Trophoblast cell (in vitro differentiated cells and primary cell): ENCODE data around the gene INSM2.

Experiments used
- DNase-seq, 2 donors: peaks; one replicate each; pipeline ENCODE4 v3.0.0-alpha.2; 2016
- H2AFZ ChIP-seq: 2 replicates; pipeline ENCODE4 v1.6.1; 2013; ENCODE audit warnings: low read length, moderate library complexity, mild to moderate bottlenecking; ENCODE audit not compliant: insufficient read depth, poor library complexity
- H2AK5ac ChIP-seq: 2 replicates; pipeline ENCODE4 v1.6.1; 2013; ENCODE audit warnings: mild to moderate bottlenecking, low read length
- H2BK120ac ChIP-seq: 2 replicates; pipeline ENCODE4 v1.6.1; 2013; ENCODE audit warnings: low read length, mild to moderate bottlenecking, moderate library complexity; ENCODE audit not compliant: insufficient read depth, poor library complexity
- H2BK12ac ChIP-seq: 2 replicates; pipeline ENCODE4 v1.6.1; 2013; ENCODE audit warnings: mild to moderate bottlenecking, low read length, moderate library complexity
- H2BK5ac ChIP-seq: 2 replicates; pipeline ENCODE4 v1.6.1; 2013; ENCODE audit warnings: low read length, low read depth, moderate library complexity, mild to moderate bottlenecking; ENCODE audit not compliant: poor library complexity
- H3K14ac ChIP-seq: 2 replicates; pipeline ENCODE4 v1.6.1; 2013; ENCODE audit warnings: mild to moderate bottlenecking, low read length
- H3K18ac ChIP-seq: 2 replicates; pipeline ENCODE4 v1.6.1; 2013; ENCODE audit warnings: mild to moderate bottlenecking, low read length
- H3K23ac ChIP-seq: 2 replicates; pipeline ENCODE4 v1.6.1; 2013; ENCODE audit warnings: low read length
- H3K27ac ChIP-seq: 2 replicates; pipeline ENCODE4 v1.5.1; 2013; ENCODE audit warnings: low read depth, mild to moderate bottlenecking, inconsistent platforms, low read length, moderate library complexity
- H3K27me3 ChIP-seq: 2 replicates; pipeline ENCODE4 v1.6.1; 2013; ENCODE audit warnings: inconsistent platforms, mild to moderate bottlenecking, low read length, moderate library complexity; ENCODE audit not compliant: insufficient read depth
- H3K36me3 ChIP-seq, 2 experiments: 1 replicate in 1 of 2; 2 replicates in 1 of 2; pipeline ENCODE4 v1.6.1; 2013; ENCODE audit warnings: low read length in 2 of 2, mild to moderate bottlenecking in 2 of 2, moderate library complexity in 1 of 2; ENCODE audit not compliant: insufficient read depth in 2 of 2, control insufficient read depth in 1 of 2
- H3K4ac ChIP-seq: 2 replicates; pipeline ENCODE4 v1.6.1; 2013; ENCODE audit warnings: low read depth, mild to moderate bottlenecking, low read length, moderate library complexity
- H3K4me1 ChIP-seq, 2 experiments: 1 replicate in 1 of 2; 2 replicates in 1 of 2; pipeline ENCODE4 v1.6.1; 2013; ENCODE audit warnings: low read length in 2 of 2, mild to moderate bottlenecking in 2 of 2, moderate library complexity in 1 of 2; ENCODE audit not compliant: insufficient read depth in 2 of 2, control insufficient read depth in 1 of 2
- H3K4me2 ChIP-seq: 2 replicates; pipeline ENCODE4 v1.6.1; 2013; ENCODE audit warnings: inconsistent platforms, mild to moderate bottlenecking, low read length, moderate library complexity
- H3K4me3 ChIP-seq: 2 replicates; pipeline ENCODE4 v1.5.1; 2013; ENCODE audit warnings: mild to moderate bottlenecking, low read depth, low read length, inconsistent platforms
- H3K79me1 ChIP-seq: one replicate; pipeline ENCODE4 v1.6.1; 2013; ENCODE audit warnings: low read length
- H3K79me2 ChIP-seq: 2 replicates; pipeline ENCODE4 v1.6.1; 2013; ENCODE audit warnings: low read length, mild to moderate bottlenecking; ENCODE audit not compliant: control insufficient read depth, insufficient read depth, poor library complexity
- H3K9ac ChIP-seq: 2 replicates; pipeline ENCODE4 v1.6.1; 2013; ENCODE audit warnings: mild to moderate bottlenecking, low read length
- H3K9me3 ChIP-seq: 2 replicates; pipeline ENCODE4 v1.6.1; 2013; ENCODE audit warnings: low read depth, mild to moderate bottlenecking, control low read depth, inconsistent platforms, low read length; ENCODE audit not compliant: insufficient read depth
- H4K12ac ChIP-seq: 2 replicates; pipeline ENCODE4 v1.6.1; 2013; ENCODE audit warnings: low read depth, mild to moderate bottlenecking, low read length, moderate library complexity
- H4K8ac ChIP-seq: 2 replicates; pipeline ENCODE4 v1.6.1; 2013; ENCODE audit warnings: low read depth, mild to moderate bottlenecking, low read length, moderate library complexity
- H4K91ac ChIP-seq: one replicate; pipeline ENCODE4 v1.6.1; 2013; ENCODE audit warnings: low read depth, mild to moderate bottlenecking, low read length, moderate library complexity
- WGBS: extraction: QIAGEN DNeasy Blood & Tissue Kit; methylation state at CpG from one replicate; pipeline ENCODE4 v1.1.7; 2013; ENCODE audit warnings: missing lambda C conversion rate; ENCODE audit not compliant: insufficient read length, insufficient coverage; ENCODE audit errors: extremely low coverage; 5-methylcytosine and 5-hydroxymethylcytosine counted together

INSM2 gene

DNA sequence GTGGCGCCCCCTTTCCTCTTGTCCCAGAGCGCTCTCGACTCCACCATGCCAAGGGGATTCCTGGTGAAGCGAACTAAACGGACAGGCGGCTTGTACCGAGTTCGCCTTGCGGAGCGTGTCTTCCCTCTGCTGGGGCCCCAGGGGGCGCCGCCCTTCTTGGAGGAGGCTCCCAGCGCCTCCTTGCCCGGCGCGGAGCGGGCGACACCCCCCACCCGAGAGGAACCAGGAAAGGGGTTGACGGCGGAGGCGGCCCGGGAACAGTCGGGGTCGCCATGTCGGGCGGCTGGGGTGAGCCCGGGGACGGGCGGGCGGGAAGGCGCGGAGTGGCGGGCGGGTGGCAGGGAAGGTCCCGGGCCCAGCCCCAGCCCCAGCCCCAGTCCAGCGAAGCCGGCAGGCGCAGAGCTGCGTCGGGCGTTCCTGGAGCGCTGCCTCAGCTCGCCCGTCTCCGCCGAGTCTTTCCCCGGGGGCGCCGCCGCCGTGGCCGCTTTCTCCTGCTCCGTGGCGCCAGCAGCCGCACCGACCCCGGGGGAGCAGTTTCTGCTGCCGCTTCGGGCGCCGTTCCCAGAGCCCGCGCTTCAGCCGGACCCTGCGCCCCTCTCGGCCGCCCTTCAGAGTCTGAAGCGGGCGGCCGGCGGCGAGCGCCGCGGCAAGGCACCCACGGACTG lies 376 bp downstream of the INSM2 start:
- H2AFZ ChIP-seq, result peak overlapping the region; percentile 76
- H3K9me3 ChIP-seq, result peaks cover 3% of the 10 kb centered on the region
- no CpG with 5 or more reads among the region's 77 CpGs for WGBS
- H4K12ac ChIP-seq, result no peak overlapping the region
- H3K18ac ChIP-seq, result no peak overlapping the region
- no peak overlapping the region for H2BK5ac ChIP-seq
- H3K4me2 ChIP-seq, result peak overlapping the region; percentile 93
- no peak overlapping the region for H2BK120ac ChIP-seq
- H3K79me2 ChIP-seq, result no peaks in the 10 kb centered on the region
- no peak overlapping the region for H3K4ac ChIP-seq
- no peak overlapping the region for H2AK5ac ChIP-seq
- H4K8ac ChIP-seq, result no peak overlapping the region
- H3K79me1 ChIP-seq, result no peaks in the 10 kb centered on the region
- H3K9ac ChIP-seq, result no peak overlapping the region
- H2BK12ac ChIP-seq, result no peak overlapping the region
- no peaks in the 10 kb centered on the region for H3K36me3 ChIP-seq
- H3K23ac ChIP-seq, result no peak overlapping the region
- H3K27me3 ChIP-seq, result peaks cover 36% of the 10 kb centered on the region
- peak overlapping the region; percentile 61 for H3K4me3 ChIP-seq
- no peak overlapping the region for H4K91ac ChIP-seq
- no peak overlapping the region for H3K27ac ChIP-seq
- H3K4me1 ChIP-seq, result peaks cover 14 to 20% of the 10 kb centered on the region in 2 experiments
- no peak overlapping the region for H3K14ac ChIP-seq
- DNase-seq, result peak in 1 of 2 donors; percentile 1

DNA sequence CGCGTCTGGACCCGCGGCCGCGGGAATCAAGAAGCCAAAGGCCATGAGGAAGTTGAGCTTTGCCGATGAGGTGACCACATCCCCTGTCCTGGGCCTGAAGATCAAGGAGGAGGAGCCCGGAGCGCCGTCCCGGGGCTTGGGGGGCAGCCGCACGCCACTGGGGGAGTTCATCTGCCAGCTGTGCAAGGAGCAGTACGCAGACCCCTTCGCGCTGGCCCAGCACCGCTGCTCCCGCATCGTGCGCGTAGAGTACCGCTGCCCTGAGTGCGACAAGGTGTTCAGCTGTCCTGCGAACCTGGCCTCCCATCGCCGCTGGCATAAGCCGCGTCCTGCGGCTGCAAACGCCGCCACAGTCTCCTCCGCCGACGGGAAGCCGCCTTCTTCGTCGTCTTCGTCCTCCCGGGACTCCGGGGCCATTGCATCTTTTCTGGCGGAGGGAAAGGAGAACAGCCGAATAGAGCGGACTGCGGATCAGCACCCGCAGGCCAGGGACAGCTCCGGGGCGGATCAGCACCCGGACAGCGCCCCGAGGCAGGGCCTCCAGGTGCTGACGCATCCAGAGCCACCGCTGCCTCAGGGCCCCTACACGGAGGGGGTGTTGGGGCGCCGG lies 1.0 kb downstream of the INSM2 start:
- Histone ChIP-seq H3K18ac (no peak overlapping the region), H2BK120ac (no peak overlapping the region), H3K23ac (no peak overlapping the region), H3K27ac (no peak overlapping the region), H3K4me1 (peaks cover 14 to 20% of the 10 kb centered on the region in 2 experiments), H4K8ac (no peak overlapping the region), H3K9ac (no peak overlapping the region), H3K79me2 (no peaks in the 10 kb centered on the region), H3K4me2 (peak overlapping the region; percentile 93), H3K14ac (no peak overlapping the region), H3K9me3 (peaks cover 3% of the 10 kb centered on the region), H3K4ac (no peak overlapping the region), H2BK5ac (no peak overlapping the region), H2AFZ (no peak overlapping the region), H4K12ac (no peak overlapping the region), H2BK12ac (no peak overlapping the region), H3K36me3 (no peaks in the 10 kb centered on the region), H3K79me1 (no peaks in the 10 kb centered on the region), H4K91ac (no peak overlapping the region), H3K27me3 (peaks cover 36% of the 10 kb centered on the region), H2AK5ac (no peak overlapping the region), H3K4me3 (no peak overlapping the region)
- no CpG with 5 or more reads among the region's 55 CpGs for WGBS
- DNase-seq, result peak; percentile 68 to 81

DNA sequence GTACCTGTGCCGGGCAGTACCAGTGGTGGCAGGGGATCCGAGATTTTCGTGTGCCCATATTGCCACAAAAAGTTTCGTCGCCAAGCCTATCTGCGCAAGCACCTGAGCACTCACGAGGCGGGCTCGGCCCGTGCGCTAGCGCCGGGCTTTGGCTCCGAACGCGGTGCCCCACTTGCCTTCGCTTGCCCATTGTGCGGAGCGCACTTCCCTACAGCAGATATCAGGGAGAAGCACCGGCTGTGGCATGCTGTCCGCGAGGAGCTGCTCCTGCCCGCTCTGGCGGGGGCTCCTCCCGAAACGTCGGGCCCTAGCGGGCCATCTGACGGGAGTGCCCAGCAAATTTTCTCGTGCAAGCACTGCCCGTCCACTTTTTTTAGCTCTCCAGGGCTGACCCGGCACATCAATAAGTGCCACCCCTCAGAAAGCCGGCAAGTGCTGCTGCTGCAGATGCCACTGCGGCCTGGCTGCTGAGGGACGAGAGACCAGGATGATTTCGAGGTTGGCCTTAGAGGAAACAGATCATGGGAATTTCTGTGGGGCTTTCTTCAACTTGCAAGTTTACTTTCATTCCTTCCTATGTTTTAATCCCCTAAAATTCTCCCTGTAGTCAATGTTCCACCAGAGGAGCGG lies 1.6 kb downstream of the INSM2 start:
- Histone ChIP-seq H3K4me3 (no peak overlapping the region), H3K27me3 (peaks cover 36% of the 10 kb centered on the region), H3K36me3 (no peaks in the 10 kb centered on the region), H4K8ac (no peak overlapping the region), H2BK5ac (no peak overlapping the region), H3K9ac (no peak overlapping the region), H3K23ac (no peak overlapping the region), H3K4ac (no peak overlapping the region), H3K4me2 (peak overlapping the region; percentile 93), H3K14ac (no peak overlapping the region), H3K4me1 (peaks cover 14 to 20% of the 10 kb centered on the region in 2 experiments), H4K91ac (no peak overlapping the region), H2AK5ac (no peak overlapping the region), H3K79me1 (no peaks in the 10 kb centered on the region), H2AFZ (no peak overlapping the region), H4K12ac (no peak overlapping the region), H2BK120ac (no peak overlapping the region), H3K18ac (no peak overlapping the region), H3K79me2 (no peaks in the 10 kb centered on the region), H3K9me3 (peaks cover 3% of the 10 kb centered on the region), H2BK12ac (no peak overlapping the region), H3K27ac (no peak overlapping the region)
- no CpG with 5 or more reads among the region's 37 CpGs for WGBS
- no peak for DNase-seq

GRCh38 chr14:35539969-35540368 lies 6.0 kb downstream of the INSM2 start:
- H3K79me1 ChIP-seq, result no peaks in the 10 kb centered on the region
- no peak overlapping the region for H2AK5ac ChIP-seq
- no peak overlapping the region for H3K4me3 ChIP-seq
- no peaks in the 10 kb centered on the region for H3K79me2 ChIP-seq
- peaks cover 5% of the 10 kb centered on the region in 2 experiments for H3K4me1 ChIP-seq
- H4K8ac ChIP-seq, result no peak overlapping the region
- peaks cover 14% of the 10 kb centered on the region for H3K27me3 ChIP-seq
- H3K9ac ChIP-seq, result no peak overlapping the region
- no peak overlapping the region for H4K12ac ChIP-seq
- no peak overlapping the region for H3K14ac ChIP-seq
- no peak overlapping the region for H2BK5ac ChIP-seq
- no peak overlapping the region for H2BK12ac ChIP-seq
- H3K4me2 ChIP-seq, result no peak overlapping the region
- no CpG with 5 or more reads among the region's 2 CpGs for WGBS
- H2BK120ac ChIP-seq, result no peak overlapping the region
- H4K91ac ChIP-seq, result no peak overlapping the region
- H2AFZ ChIP-seq, result no peak overlapping the region
- DNase-seq, result no peak
- no peak overlapping the region for H3K4ac ChIP-seq
- no peak overlapping the region for H3K27ac ChIP-seq
- H3K36me3 ChIP-seq, result no peaks in the 10 kb centered on the region
- no peak overlapping the region for H3K23ac ChIP-seq
- peaks cover under 1% of the 10 kb centered on the region for H3K9me3 ChIP-seq
- no peak overlapping the region for H3K18ac ChIP-seq
